NCI-H2081 treated with DMSO at 0.1 percent for 48 hours (cell line): ENCODE results near the gene KCNJ6.
"Not testable (repeated sequence)": the region's sequence is repeated elsewhere in the genome, so short reads cannot be mapped to it uniquely, and the experiment has no call there.

Experiments used
- DNase-seq: peaks from one replicate; lab custom pipeline; 2025; lab: John Stamatoyannopoulos, UW

Gene KCNJ6

DNA sequence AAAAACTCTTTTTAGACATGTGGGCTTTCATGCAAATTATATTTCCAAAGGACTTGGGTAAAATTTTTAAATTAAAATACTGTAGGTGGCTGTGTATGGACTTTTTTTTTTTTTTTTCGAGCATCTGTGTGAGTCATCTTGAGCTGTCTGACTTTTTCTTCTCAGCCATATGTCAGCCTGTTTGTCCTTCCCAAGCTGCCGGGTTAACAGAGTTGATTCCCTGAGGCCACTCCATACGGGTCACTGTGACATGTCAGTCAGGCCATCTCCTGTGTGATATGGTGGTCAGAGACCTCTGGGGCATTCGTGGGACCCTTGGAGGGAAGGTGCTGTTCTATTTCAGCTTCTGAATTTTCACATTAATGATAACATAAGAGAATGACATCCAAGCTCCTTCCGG, 148.3 kb downstream of the KCNJ6 start:
- no peak for DNase-seq

DNA sequence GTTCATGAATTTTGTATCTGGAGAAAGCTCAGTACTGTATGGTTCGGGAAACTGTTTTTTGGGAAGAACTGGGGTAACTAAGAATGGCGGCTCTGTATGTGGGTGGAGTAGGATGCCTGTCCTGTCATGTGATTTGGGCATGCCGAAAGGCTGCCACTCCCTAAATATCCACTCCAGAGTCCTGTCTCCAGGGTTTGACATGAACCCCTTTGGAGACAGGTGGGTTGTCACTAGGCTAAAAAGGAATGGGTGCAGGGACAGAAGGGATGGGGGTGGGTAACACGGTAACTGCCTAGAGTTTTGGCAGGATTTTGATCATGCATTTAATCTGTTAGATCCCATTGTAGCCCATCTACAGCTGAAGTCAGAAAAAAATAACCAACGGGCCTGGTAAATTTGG, 150.1 kb downstream of the KCNJ6 start:
- no peak for DNase-seq

DNA sequence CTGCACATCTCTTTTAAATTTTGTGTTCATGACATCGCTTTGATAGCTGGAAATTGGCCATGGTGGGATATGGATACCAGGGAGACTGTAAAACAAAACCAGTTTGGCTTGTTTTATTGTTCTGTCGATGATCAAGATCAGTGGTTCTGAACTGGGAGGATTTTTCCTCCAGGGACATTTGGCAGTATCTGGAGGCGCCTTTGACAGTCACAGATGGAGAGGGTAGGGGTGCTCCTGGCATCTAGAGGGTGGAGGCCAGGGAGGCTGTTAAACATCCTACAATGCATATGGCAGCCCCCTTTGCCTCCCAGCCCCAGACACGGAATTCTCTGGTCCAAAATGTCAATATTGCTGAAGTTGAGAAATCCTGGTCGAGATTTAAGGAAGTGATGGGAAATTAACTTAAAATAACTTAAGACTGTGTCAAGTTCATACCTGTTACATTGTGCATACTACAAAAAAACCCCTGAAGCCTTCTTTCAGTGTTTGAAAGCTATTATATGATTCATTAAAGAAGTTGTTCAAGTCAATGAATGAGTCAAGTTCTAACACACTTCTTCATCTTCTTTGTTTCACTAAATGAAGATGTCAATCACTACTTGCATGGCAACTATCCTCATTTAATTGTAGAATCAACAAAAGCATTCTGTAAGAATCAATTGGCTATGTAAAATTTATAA, 150.9 kb downstream of the KCNJ6 start:
- DNase-seq, result no peak

DNA sequence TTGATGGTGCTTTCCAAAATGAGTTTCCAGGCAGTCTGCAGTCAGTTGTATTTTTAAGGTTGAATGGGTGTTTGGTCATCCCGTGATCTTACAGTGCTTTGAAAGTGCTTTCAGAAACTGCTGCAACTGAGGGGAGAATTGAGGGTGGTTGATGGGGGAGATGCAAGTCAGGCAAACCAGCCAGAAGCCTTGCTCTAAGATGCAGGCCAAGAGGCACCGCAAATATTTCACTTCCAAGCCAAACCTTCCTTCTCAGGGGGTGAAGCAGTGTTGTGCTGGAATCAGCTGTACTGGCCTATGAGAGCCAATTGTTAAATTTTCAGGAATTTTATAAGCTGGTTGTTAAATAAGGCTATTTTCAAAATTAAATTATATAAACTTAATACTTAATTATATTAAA, 151.6 kb downstream of the KCNJ6 start:
- no peak for DNase-seq

DNA sequence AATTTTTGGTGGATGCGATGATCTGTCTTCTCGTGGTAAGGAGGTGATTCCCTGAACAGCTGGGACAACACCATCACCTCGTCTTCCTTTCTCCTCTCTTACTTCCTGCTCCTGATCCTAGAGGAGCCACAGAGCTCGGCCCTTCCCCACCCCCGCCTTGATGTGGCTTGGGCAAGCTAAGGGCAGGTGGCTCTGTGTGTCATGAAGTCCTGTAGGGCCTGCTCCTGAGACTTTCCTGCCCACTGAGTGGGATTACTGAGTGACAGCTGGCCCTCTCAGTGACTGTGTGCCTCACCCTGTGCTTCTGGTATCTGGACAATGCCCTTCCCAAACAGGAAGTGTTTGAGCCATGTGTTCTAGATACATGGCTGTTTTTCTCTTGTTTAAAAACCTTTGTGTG, 153.0 kb downstream of the KCNJ6 start:
- no peak for DNase-seq

DNA sequence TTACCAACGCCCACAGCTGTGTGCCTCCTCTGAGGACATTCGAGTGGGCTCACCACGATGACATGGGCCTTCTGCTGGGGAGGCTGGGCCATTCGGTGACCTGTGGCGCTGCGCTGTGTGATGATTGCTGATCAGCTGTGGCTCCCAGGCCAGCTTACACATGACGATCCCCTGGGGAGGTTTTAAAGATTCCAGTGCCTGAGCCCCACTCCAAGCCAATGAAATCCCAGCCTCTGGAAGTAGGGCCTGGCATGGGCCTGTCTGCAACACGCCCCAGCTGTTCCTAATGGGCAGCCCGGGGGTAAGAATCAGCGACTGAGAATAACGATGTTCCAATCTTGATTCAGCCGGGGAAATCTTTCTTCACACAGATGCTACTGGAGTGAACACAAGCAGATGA, 153.7 kb downstream of the KCNJ6 start:
- no peak for DNase-seq

DNA sequence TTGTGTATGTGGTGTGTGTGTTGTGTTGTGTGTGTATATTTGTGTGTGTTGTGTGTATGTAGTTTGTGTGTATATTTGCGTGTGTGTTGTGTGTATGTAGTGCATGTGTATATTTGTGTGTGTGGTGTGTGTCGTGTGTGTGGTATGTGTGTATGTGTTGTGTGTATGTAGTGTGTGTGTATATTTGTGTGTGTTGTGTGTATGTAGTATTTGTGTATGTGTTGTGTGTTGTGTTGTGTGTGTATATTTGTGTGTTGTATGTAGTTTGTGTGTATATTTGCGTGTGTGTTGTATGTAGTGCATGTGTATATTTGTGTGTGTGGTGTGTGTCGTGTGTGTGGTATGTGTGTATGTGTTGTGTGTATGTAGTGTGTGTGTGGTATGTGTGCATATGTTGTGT, 154.9 kb downstream of the KCNJ6 start:
- DNase-seq, result not testable (repeated sequence)

DNA sequence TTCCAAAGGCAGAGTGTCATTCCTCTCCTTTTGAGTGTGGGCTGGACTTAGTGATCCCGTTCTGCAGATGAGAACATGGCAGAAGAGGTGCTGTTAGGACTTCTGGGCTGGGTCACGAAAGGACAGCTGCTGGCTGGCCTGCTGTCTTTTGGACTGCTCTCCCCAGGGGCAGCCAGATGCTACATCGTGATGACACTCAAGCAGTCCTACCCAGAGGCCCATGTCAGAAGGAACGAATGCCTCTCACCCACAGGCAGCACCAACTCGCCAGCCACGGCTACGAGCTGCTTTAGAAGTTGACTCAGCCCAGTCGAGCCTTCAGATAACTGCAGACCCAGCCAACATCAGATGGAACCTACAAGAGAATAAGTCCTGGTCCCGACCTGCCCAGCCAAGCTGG, 156.5 kb downstream of the KCNJ6 start:
- DNase-seq, result no peak

DNA sequence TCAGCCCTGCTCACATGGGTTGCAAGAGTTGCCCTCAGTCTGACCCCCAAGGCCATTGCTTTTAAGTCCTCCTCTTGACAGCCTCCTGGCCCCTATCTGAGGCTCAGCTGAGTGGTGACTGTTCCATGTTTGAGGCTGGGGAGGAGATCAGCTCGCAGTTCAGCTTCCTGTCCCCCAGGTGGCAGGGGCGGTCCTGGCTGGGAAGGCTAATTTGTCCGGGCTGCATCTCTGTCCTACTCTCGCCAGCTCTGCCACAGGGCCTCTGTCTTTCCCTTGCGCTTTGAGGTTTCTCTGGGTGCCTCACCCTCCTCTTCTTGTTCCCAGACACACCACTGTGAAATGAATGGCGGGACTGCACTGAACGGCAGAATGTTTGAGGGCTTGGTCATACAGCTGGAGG, 157.3 kb downstream of the KCNJ6 start:
- DNase-seq, result no peak

DNA sequence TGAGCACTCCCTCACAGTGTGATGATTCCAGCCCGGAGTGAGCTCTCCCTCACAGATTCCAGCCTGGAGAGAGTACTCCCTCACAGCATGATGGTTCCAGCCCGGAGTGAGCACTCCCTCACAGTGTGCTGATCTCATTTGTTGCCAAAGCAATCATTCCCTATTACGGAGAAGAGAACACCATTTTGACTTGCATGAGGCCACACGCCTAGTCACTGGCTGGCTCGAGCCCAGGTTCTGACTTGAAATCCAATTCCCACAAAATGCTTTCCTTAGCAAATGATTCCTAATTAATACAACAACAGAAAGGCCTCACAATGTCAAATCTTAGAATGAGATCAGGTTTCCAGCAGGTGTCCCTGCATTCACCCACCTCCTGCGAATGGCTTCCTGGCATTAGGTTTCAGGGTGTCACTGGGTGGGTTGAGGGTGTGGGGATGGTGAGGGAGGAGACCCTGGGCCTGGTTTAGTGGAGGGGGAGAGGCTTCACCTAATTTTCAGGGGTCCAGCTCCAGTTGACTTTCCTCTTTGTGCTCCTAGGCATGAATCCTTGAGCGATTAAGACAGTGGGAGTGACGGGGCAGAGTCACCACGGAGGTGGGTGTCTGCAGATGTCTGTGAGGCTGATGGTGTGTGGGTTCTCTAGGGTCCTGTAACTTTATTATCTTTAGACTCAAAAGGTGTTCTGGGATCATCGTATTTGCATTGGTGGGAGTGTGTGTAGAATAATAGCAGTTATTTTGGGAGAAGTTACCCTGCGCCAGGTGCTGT, 158.5 kb downstream of the KCNJ6 start:
- peak; percentile 1 for DNase-seq

DNA sequence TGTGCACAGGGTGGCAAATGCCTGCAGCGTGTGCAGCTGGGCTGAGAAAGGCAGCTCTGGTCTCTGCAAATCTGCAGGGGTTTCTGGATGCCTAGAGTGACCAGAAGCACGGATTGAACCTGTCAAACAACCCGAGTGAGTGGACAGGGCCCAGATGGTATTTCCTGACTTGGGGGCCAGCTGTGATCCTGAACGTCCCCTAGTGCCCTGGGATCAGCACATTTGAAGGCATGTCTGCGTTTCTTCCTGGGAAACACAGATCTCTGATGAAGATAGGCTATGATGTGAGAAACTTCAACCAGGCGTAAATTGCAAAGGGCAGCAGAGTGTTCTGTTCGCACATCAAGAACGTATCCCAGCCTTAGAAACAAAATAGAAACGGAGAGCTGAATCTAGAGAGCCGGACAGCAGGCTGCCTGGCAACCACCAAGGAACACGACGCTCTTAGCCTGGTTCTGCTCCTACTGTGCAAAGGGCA, 163.1 kb downstream of the KCNJ6 start:
- no peak for DNase-seq

DNA sequence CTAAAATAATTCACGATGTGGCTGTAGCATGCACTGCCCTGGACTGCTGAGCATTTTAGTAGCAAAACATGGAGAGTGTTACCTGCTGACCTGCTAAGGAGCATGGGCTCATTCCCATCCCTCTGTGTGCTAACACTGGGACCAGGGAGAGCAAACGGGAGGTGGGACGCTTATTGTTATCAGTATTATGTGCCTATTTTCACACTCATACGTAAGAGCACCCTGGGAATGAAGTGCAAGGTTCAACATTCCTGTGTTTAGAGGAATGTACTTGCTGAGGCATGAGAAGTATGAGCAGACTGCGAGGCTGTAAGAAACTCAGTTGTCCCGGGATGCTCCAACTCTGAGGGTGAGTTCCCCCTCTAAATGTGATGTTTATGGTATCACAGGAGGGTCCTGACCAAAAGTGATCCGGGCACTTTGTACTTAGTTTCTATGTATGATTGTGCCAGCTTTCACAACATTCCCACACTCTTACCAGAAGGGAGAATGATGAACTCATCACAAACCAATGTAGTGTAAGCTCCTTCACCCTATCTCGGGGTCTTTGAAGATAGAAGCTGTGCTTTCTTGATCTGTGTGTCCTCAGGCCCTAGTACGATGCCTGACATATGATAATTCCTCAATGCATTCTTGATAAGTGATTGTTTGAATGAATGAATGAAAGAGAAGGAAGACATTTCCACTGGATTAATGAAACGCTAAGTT, 164.8 kb downstream of the KCNJ6 start:
- DNase-seq, result no peak

DNA sequence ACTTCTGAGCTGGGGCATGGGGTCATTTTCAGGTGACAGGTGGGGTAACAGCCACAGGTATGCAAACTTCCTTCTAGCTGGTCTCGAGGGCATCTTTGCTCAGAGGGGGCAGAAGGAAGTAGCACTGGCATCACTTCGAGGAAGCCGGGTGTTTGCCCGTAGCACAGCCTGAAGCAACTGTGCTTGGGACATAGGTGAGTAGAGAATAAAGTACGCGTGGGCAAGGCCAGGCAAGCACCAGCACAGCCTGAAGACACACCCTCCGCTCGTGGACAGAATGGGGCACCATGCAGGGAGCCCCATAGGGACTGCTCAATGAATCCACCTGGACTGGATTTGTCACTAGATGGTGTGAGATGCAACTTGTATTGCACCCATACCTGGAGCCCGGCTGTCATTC, 167.1 kb downstream of the KCNJ6 start:
- DNase-seq, result no peak

DNA sequence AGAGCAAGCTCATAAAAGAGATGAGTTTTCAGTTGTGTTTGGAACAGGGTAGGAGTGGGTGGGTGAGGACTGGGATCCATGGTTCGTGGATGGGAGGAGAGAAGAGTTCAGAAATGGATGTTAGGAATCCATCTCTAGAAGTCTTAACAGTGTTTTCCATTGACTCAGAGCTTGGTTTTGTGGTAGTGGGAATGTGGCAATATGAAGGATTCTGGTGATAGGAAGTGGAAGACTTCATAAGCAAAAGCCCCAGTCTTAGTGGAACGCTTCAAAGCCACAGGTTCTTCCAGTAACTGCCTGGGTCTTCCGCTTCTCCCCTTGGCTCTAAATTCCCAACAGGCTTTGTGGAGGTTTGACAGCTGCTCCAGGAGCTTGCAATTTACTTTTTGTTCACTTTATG, 167.9 kb downstream of the KCNJ6 start:
- DNase-seq, result no peak

DNA sequence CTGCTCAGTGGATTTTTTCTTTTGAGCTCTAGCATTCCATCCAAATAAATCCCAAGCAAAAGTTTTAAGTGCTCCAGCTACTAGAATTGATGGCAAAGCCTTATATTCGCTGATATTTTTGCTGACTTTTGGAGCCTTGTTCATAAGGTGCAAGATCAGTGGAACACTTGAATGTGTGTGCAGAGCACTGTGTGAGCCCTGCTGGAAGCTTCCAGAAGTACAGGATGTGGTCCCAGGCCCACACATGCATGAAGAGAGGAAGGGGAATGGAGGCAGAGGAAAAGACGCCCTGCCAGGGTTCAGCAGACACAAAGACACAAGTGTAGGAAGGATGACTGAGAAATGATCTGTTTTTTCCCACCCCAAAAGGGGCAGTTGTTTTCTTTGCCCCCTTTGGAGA, 169.4 kb downstream of the KCNJ6 start:
- no peak for DNase-seq

DNA sequence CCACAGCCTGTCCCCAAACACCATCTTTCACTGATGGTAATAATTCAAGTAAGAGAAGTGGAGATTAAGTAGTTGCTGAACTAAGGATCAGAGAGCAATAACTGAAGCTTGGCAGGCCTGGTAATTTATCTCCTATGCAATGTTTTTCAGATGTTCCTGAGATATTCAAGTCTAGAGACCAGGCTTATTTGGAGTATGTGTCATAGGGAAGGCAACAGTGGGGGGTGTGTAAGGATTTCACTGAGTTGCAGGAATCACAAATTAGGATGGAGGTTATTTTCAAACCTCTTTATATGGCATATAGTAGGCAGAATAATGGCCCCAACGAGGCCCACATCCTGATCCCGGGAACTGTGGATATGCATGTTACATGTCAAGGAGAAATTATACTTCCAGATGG, 171.7 kb downstream of the KCNJ6 start:
- DNase-seq, result no peak

DNA sequence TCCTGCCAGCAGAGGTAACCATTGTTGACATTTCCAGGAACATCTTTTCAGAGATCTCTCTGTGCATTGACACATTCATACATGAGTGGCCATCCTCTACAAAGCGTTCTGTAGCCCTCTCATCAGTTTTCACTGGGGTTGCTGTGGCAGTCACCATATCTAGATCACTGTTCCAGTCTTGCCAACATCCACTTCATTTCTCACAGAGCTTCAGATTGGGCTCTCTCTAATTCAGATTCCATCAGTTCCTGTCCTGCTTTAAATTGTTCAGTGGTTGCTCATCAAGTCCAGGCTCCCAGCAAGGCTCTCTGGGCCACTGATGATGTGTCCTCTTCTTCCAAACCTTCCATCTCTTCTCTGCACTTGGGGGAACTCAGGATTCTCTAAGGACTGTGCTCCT, 173.7 kb downstream of the KCNJ6 start:
- DNase-seq, result no peak

DNA sequence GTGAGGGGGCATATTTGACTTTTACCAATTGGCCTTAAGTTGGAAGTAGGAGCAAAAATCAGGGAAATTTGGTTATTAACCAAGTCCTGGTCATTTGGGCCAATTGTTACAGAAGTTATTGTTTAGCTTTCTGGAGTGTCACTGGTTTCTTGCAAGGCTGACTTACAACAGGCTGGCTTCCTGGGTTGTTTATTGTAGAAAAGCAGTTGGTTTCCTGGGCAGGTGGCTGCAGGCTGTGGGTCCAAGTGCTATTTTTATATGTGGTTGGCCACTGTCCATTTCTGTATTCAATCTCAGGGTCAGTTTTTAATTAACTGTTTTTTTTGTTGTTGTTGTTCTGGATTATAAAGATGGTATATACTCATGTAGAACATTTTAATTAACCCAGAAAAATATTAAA, 174.1 kb downstream of the KCNJ6 start:
- no peak for DNase-seq

DNA sequence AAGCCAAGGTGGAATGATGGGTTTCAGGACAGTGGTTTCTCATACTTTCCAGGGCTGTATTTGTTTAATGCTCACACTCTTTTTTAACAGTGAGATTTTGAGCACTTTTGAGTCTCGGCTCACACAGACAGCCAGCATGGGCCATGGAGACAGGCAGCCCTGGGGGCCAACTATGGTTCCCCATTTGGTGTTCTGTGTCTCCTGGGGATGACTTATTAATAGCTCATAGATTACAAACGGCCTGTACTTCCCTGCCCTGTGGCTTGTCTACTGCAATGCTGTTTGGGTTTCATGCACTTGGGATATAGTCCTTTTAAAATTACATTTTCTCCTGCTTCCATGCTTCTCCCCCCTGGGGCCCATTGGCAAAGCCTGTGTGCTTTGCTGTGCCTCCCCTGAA, 178.3 kb downstream of the KCNJ6 start:
- DNase-seq, result no peak

DNA sequence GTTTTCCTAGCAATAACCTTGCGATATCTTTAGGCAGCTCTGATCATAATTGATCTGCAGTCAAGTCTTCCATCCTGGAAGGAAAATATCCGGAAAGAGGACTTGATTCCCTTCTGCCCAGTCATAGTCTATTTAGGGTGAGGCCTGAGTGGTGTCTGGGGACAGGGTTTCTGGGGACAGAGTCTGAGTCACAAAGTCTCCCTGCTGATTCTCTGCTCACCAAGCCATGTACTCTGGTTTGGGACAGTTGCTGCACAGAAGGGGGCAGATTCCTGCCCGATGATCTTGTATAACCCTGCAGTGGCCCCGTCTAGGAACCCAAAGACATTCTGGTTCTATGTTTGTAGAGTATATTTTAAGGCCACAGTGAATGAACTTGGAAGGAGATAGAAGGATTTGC, 178.8 kb downstream of the KCNJ6 start:
- DNase-seq, result no peak

DNA sequence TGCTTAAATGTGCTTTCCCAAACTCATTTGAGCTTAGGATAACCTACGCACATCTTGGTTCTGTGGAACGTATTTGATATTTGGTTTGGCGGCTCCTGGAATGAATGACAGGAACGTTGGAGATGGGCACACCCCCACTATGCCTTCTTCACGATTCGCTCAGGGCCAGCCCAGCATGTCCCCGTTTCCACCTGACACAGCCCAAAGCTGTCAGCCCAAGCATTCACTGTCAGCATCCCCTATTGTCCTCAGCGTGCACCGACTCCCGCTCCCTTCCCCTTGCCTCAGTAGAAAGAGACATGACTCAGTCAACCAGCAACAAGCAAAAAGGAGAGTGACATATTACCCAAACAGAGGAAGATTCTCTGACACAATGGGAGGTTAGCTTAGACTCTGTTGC, 181.4 kb downstream of the KCNJ6 start:
- DNase-seq, result no peak

DNA sequence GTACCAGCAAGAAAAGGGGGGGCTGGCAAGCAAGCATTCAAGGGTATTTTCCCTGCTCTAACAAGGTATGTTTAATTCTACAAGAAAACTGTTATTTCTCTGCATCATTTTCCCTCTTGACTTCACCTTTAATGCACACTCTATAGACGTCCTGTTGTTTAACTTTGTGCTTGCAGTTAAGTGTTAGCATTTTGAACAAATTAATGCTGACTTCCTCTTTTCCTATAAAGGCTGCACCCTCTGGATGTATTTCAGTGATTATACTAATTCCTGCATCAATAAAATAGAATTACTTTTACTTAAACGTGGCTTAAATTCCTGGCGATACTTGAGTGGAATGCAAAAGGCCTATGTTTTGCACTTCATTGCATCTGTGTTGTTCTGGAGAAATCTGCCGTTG, 183.3 kb downstream of the KCNJ6 start:
- DNase-seq, result no peak

DNA sequence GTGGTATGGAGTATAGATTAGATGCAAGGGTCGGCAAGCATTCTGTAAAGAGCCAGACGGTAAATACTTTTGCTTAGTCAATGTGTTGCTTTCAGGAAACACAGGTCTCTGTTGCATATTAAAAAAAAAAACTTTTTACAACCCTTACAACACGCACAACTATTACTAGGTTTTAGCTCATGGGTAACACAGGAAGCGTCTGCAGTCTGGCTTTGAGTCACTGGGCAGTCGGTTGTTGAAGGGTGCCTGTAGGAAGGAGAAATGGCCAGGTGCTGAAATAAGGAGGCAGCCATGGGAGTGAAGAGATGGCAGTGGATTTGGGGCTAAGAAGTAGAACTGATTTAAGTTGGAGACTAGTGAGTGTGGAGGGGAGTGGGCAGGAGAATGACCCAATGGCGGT, 192.1 kb downstream of the KCNJ6 start:
- DNase-seq, result no peak
